HG02759 (cell line): ENCODE measurements around the gene XYLT1.
"Not testable (repeated sequence)": the region's sequence is repeated elsewhere in the genome, so short reads cannot be mapped to it uniquely, and the experiment has no call there.

ENCODE experiments used
- ATAC-seq: cut with Tn5 transposase; IDR thresholded peaks from one replicate; pipeline ENCODE4 v1.9.1; 2021; ENCODE audit warnings: mild to moderate bottlenecking, moderate library complexity; ENCODE audit not compliant: unreplicated experiment

The XYLT1 gene

GRCh38 chr16:17493012-17493411 is 22.3 kb upstream of the XYLT1 start:
- no peak for ATAC-seq

GRCh38 chr16:17491140-17491662 is 20.4 kb upstream of the XYLT1 start:
- no peak for ATAC-seq

GRCh38 chr16:17488506-17488905 is 17.7 kb upstream of the XYLT1 start:
- ATAC-seq = no peak

- no peak for ATAC-seq
Observed at GRCh38 chr16:17483351-17483750, 12.6 kb upstream of the XYLT1 start.

- not testable (repeated sequence) for ATAC-seq
Observed at GRCh38 chr16:17482341-17482740, 11.6 kb upstream of the XYLT1 start.

- no peak for ATAC-seq
Observed at GRCh38 chr16:17481736-17482135, 11.0 kb upstream of the XYLT1 start.

GRCh38 chr16:17477260-17477545 is 6.4 kb upstream of the XYLT1 start:
- ATAC-seq = not testable (repeated sequence)

GRCh38 chr16:17476414-17477259 is 5.9 kb upstream of the XYLT1 start:
- ATAC-seq = peak; percentile 61

GRCh38 chr16:17475104-17475503 is 4.3 kb upstream of the XYLT1 start:
- no peak for ATAC-seq

- no peak for ATAC-seq
Observed at GRCh38 chr16:17474572-17474971, 3.8 kb upstream of the XYLT1 start.

- ATAC-seq = no peak
Observed at GRCh38 chr16:17474037-17474436, 3.3 kb upstream of the XYLT1 start.

GRCh38 chr16:17471719-17472461 is 1.1 kb upstream of the XYLT1 start:
- no peak for ATAC-seq

GRCh38 chr16:17470182-17470907 is 415 bp downstream of the XYLT1 start:
- ATAC-seq = no peak

GRCh38 chr16:17469741-17470181 is 999 bp downstream of the XYLT1 start:
- ATAC-seq = no peak

GRCh38 chr16:17469011-17469740 is 1.6 kb downstream of the XYLT1 start:
- ATAC-seq = no peak

GRCh38 chr16:17468611-17469010 is 2.1 kb downstream of the XYLT1 start:
- ATAC-seq = no peak

- ATAC-seq = no peak
Observed at GRCh38 chr16:17467923-17468540, 2.7 kb downstream of the XYLT1 start.

GRCh38 chr16:17466876-17467275 is 3.9 kb downstream of the XYLT1 start:
- ATAC-seq = no peak

- ATAC-seq = no peak
Observed at GRCh38 chr16:17465460-17465859, 5.3 kb downstream of the XYLT1 start.

- ATAC-seq = no peak
Observed at GRCh38 chr16:17463335-17463734, 7.4 kb downstream of the XYLT1 start.
